T-helper 1 cell treated with Interleukin-12 subunit alpha and Interleukin-12 subunit beta and Interleukin-4 antibody, amounts not matched to agents 30 ng/mL and 1 ng/mL, for 36 hours (primary cell): ENCODE results near the gene NR2F1. TPM values are rescaled to one million over a fixed set of nuclear protein-coding genes. Genes with fewer than 3 reads are reported as not detected.
"Not testable (repeated sequence)": the region's sequence is repeated elsewhere in the genome, so short reads cannot be mapped to it uniquely, and the experiment has no call there.

Experiments
- intact Hi-C: fragments of 100-400 bp; cut with micrococcal nuclease; formaldehyde crosslinking; loops from one replicate; pipeline ENCODE4 v1.15.1; 2024
- total RNA-seq: library from RNA; stranded (reverse); gene quantifications from 2 replicates; pipeline ENCODE4 v1.2.3, GENCODE V29; 2022

NR2F1 gene
- total RNA-seq, result not detected in 2 replicates

- intact Hi-C loops, result loop anchor here (5.0 to 10.0 kb wide), 2 partner anchors 992 to 1269 kb away; no protein-coding TSS in a partner anchor
Observed at GRCh38 chr5:93582677-93583438, at the start of gene NR2F1. Gene NR2F1, plus strand, starts transcription at chr5:93583222. Its CDS starts 1,802 bp downstream, at chr5:93585024.

- intact Hi-C loops, result no loop called here
Observed at GRCh38 chr5:93545872-93546271, 37.1 kb upstream of the NR2F1 start.

- intact Hi-C loops, result not testable (repeated sequence)
Observed at GRCh38 chr5:93549594-93549993, 33.4 kb upstream of the NR2F1 start.

- intact Hi-C loops, result no loop called here
Observed at GRCh38 chr5:93557021-93557604, 25.9 kb upstream of the NR2F1 start.

- intact Hi-C loops, result no loop called here
Observed at GRCh38 chr5:93566091-93566490, 16.9 kb upstream of the NR2F1 start.

- intact Hi-C loops, result no loop called here
Observed at GRCh38 chr5:93567424-93567823, 15.6 kb upstream of the NR2F1 start.

GRCh38 chr5:93569300-93570160 is 13.5 kb upstream of the NR2F1 start:
- intact Hi-C loops, result no loop called here

GRCh38 chr5:93570294-93571113 is 12.5 kb upstream of the NR2F1 start:
- intact Hi-C loops, result loop anchor here (1.0 kb wide), 1 partner anchor 11 kb away; the partner anchor contains the start of gene NR2F1-AS1

GRCh38 chr5:93571114-93571949 is 11.7 kb upstream of the NR2F1 start:
- intact Hi-C loops, result loop anchor here (1.0 kb wide), 1 partner anchor 10 kb away; the partner anchor contains the start of gene NR2F1-AS1

- intact Hi-C loops, result loop anchor here (2.0 kb wide), 2 partner anchors 15 to 31 kb away; no protein-coding TSS in a partner anchor
Observed at GRCh38 chr5:93572101-93572607, 10.9 kb upstream of the NR2F1 start.

- intact Hi-C loops, result loop anchor here (2.0 kb wide), 2 partner anchors 14 to 30 kb away; no protein-coding TSS in a partner anchor
Observed at GRCh38 chr5:93572608-93573353, 10.2 kb upstream of the NR2F1 start.

- intact Hi-C loops, result loop anchor here (2.0 kb wide), 2 partner anchors 13 to 29 kb away; no protein-coding TSS in a partner anchor
Observed at GRCh38 chr5:93573354-93574351, 9.4 kb upstream of the NR2F1 start.

GRCh38 chr5:93574491-93575305 is 8.3 kb upstream of the NR2F1 start:
- intact Hi-C loops, result no loop called here

- intact Hi-C loops, result no loop called here
Observed at GRCh38 chr5:93575461-93576414, 7.3 kb upstream of the NR2F1 start.
